ENCODE data around the gene KDM6B.

KDM6B gene

DNA sequence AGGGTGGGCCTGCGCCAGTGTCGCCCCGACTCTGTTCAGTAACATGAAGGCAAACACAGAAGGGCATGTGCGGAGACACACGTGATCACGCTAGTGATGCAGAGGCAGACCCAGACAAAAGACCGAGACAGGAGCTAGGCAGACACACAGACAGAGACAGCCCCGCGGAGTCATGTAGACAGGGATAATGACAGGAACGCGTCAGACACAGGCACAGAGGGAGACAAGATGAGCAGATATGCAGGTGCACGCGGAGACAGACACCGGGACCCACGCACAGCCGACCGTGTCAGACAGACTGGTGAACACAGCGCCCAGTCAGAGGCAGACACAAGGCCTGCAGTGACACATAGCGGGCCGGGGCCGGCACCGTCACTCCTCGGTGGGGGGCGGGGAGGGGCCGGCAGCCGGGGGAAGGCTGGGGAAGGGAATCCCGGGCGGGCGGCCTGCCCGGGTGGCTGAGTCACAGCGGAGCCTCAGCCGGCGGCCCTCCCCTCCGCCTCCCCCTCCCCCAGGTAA, 7.4 kb downstream of the KDM6B start:
- DNase-seq = peak; percentile 90

DNA sequence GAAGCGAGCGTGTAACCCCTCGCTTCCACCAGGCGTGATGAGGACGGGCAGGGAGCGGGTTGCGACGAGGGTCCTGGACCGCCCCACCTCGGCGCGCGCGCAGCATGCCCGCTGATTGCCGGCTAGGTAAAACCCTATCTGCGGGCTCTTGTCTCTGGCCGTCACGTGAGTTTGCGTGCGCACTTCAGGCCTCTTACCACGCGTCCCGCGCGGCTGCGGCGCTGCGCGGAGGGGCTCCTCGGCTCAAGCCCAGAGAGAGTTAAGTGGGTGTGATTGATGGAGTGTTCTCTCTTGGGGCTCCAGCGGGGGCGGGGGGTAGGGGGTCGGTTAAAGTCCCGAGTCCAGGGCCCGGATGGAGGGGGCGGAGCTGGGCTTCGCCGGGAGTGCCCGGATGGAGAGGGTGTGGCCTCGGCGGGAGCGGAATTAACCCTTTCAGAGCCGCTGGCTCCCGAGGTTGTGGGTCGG, 7.9 kb downstream of the KDM6B start:
- peak; percentile 95 for DNase-seq

GRCh38 chr17:7842380-7843256, 8.6 kb downstream of the KDM6B start:
- DNase-seq = peak; percentile 77

DNA sequence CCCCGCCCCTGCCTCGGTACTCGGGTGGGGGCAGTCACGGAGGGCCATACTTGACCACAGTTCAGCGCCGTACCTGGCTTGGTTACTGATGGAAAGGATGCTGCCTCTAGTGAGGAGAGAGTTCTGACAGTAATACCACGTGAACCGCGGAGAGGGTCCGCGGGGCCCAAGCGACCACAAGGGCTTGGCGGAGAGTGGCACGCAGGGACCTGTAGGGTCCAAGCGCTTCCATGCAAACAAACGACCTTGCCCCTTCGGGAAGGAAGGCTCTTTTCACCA, 9.2 kb downstream of the KDM6B start:
- peak; percentile 54 for DNase-seq

- peak; percentile 89 for DNase-seq
Observed at GRCh38 chr17:7843536-7844291, 9.7 kb downstream of the KDM6B start.

GRCh38 chr17:7844292-7845154, 10.5 kb downstream of the KDM6B start:
- DNase-seq = peak; percentile 93

DNA sequence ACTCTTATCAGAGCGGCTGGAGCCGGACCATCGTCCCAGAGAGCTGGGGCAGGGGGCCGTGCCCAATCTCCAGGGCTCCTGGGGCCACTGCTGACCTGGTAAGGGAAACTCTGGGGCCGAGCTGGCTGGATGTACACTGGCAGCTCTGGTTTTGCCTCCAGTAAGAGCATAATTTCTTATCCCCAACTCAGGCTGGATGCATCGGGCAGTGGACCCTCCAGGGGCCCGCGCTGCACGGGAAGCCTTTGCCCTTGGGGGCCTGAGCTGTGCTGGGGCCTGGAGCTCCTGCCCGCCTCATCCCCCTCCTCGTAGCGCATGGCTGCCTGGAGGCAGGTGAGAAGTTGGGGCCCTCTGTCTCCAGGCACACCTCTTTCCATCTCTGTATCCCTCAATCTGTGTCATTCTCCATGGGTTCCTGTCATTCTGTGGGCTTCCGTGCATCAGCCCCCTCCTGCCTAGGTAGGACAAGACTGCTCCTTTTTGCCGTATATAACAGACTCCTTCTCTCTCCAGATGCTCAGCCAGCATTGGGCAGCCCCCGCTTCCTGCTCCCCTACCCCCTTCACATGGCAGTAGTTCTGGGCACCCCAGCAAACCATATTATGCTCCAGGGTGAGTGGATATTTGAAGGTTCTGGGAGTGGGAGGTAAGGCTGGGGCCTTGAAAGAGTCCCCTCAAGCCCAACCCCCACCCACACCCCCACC, 11.5 kb downstream of the KDM6B start:
- DNase-seq = peak; percentile 24

- peak; percentile 22 for DNase-seq
Observed at GRCh38 chr17:7846063-7846735, 12.2 kb downstream of the KDM6B start.

- no peak for DNase-seq
Observed at GRCh38 chr17:7846765-7847661, 13.0 kb downstream of the KDM6B start.

- DNase-seq = no peak
Observed at GRCh38 chr17:7848131-7848579, 14.1 kb downstream of the KDM6B start.

DNA sequence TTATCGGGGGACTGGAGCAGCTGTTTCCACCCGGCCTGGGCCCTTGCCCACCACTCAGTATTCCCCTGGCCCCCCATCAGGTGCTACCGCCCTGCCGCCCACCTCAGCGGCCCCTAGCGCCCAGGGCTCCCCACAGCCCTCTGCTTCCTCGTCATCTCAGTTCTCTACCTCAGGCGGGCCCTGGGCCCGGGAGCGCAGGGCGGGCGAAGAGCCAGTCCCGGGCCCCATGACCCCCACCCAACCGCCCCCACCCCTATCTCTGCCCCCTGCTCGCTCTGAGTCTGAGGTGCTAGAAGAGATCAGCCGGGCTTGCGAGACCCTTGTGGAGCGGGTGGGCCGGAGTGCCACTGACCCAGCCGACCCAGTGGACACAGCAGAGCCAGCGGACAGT, 14.7 kb downstream of the KDM6B start:
- no peak for DNase-seq

GRCh38 chr17:7849130-7849750, 15.2 kb downstream of the KDM6B start:
- no peak for DNase-seq

DNA sequence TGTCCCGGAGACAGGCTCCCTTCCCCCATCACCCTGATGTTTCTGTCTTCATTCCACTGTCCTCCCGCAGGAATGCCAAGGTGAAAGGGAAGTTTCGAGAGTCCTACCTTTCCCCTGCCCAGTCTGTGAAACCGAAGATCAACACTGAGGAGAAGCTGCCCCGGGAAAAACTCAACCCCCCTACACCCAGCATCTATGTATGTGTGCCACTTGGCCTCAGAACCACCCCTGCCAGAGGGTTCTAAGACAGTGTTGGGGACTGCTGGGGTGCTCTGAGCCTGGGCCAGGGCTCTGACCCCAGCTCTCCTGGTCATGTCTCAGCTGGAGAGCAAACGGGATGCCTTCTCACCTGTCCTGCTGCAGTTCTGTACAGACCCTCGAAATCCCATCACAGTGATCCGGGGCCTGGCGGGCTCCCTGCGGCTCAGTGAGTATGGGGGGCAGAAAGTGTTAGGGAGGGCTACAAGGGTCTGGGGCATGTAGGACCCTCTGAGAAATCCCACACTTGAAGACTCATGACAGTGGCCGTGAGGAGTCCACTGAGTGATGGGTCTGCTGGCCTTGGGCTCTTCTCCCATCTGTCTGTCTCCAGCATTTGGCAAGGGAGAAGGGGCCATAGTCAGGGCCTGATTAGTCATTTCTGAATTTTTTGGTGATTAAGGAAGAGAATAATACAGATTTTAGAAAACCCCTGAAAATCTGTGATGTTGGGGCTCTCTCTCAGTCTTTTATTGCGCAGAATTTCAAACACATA, 15.9 kb downstream of the KDM6B start:
- no peak for DNase-seq

DNA sequence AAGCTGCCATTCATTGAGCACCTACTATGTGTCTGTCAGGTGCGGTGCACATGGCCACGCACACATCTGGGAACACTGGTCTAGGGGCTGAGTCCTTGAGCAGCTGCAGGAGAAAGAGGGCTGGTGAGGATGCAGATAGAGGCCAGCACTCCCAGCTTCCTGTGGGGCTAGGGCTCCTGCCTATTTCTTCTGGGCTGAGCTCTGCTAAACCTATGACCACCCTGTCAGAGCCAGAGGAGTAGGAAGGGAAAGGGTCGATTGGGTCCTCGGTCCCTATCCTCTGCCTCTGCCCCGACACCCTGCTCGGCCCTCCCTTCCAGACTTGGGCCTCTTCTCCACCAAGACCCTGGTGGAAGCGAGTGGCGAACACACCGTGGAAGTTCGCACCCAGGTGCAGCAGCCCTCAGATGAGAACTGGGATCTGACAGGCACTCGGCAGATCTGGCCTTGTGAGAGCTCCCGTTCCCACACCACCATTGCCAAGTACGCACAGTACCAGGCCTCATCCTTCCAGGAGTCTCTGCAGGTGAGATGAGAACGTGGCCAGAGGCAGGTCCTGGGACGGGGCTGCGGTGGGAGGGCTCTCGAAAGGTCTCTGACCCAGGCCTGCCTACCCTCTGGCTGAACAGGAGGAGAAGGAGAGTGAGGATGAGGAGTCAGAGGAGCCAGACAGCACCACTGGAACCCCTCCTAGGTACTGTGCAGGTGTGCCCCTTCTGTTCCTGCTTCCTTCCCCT, 16.9 kb downstream of the KDM6B start:
- DNase-seq = no peak

DNA sequence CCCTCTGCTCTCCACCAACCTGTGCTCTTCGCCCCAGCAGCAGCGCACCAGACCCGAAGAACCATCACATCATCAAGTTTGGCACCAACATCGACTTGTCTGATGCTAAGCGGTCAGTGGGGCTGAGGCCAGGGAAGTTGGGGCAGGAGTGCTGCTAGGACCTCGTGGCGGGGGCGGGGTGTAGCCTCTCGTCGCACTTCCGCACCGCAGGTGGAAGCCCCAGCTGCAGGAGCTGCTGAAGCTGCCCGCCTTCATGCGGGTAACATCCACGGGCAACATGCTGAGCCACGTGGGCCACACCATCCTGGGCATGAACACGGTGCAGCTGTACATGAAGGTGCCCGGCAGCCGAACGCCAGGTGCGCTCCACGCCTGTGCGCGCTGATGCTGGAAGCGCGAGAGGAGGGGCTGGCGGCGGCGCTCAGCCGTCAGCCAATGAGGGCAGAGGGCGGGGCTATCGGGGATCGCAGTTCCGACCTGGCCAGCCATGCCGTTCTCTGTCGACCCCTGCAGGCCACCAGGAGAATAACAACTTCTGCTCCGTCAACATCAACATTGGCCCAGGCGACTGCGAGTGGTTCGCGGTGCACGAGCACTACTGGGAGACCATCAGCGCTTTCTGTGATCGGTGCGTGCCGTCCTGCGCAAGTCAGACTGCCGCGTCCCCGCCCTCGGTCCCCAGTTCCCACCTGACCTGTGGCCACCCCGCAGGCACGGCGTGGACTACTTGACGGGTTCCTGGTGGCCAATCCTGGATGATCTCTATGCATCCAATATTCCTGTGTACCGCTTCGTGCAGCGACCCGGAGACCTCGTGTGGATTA, 17.6 kb downstream of the KDM6B start:
- DNase-seq = peak; percentile 92

DNA sequence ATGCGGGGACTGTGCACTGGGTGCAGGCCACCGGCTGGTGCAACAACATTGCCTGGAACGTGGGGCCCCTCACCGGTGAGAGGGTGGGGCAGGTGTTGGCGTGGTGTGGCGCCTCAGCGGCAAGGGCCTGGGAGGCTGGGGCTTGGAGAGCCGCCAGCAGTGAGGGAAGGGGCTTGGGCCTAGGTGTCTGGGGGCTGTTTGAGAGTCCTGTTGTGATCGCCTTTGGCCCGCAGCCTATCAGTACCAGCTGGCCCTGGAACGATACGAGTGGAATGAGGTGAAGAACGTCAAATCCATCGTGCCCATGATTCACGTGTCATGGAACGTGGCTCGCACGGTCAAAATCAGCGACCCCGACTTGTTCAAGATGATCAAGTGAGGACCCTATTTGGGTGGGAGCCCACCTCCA, 18.2 kb downstream of the KDM6B start:
- no peak for DNase-seq

GRCh38 chr17:7852919-7853690, 19.1 kb downstream of the KDM6B start:
- DNase-seq = no peak

Data from right hindlimb (tissue), 1 donor.